Hepatocyte (in vitro differentiated cells): ENCODE measurements around the gene RBM17. TPM values are rescaled to one million over a fixed set of nuclear protein-coding genes. Genes with fewer than 3 reads are reported as not detected.
A peak's percentile ranks its signal among the peaks of the same experiment; 100 is the strongest.
"Not testable (repeated sequence)": the region's sequence is repeated elsewhere in the genome, so short reads cannot be mapped to it uniquely, and the experiment has no call there.

Experiments used
- DNase-seq: peaks from one replicate; pipeline ENCODE4 v3.0.0-alpha.2; 2016; ENCODE audit warnings: low spot score
- H2AFZ ChIP-seq: fragments of 200-600 bp; sonication (generic); 2 replicates; pipeline ENCODE4 v1.6.0; 2016; ENCODE audit warnings: antibody characterized with exemption, mild to moderate bottlenecking
- H3K27ac ChIP-seq: fragments of 200-600 bp; sonication (generic); 2 replicates; pipeline ENCODE4 v1.5.1; 2016; ENCODE audit warnings: mild to moderate bottlenecking
- H3K27me3 ChIP-seq: fragments of 200-600 bp; sonication (generic); 2 replicates; pipeline ENCODE4 v1.6.1; 2016
- H3K36me3 ChIP-seq: fragments of 200-600 bp; sonication (generic); replicated peaks from 2 replicates; pipeline ENCODE4 v1.5.1; 2016; ENCODE audit warnings: low read depth; ENCODE audit not compliant: insufficient read depth
- H3K4me1 ChIP-seq: fragments of 200-600 bp; sonication (generic); 2 replicates; pipeline ENCODE4 v1.5.1; 2016; ENCODE audit warnings: mild to moderate bottlenecking, moderate library complexity; ENCODE audit not compliant: insufficient read depth
- H3K4me2 ChIP-seq: fragments of 200-600 bp; sonication (generic); 2 replicates; pipeline ENCODE4 v1.6.0; 2016
- H3K4me3 ChIP-seq: fragments of 200-600 bp; sonication (generic); 2 replicates; pipeline ENCODE4 v1.5.1; 2016; ENCODE audit warnings: mild to moderate bottlenecking
- H3K79me2 ChIP-seq: fragments of 200-600 bp; sonication (generic); 2 replicates; pipeline ENCODE4 v1.6.0; 2017; ENCODE audit warnings: mild to moderate bottlenecking
- H3K9me2 ChIP-seq: fragments of 200-600 bp; sonication (generic); replicated peaks from 2 replicates; pipeline ENCODE4 v1.6.0; 2017; ENCODE audit warnings: mild to moderate bottlenecking; ENCODE audit not compliant: insufficient read depth
- H3K9me3 ChIP-seq: fragments of 200-600 bp; sonication (generic); 2 replicates; pipeline ENCODE4 v1.5.1; 2016; ENCODE audit warnings: low read depth, mild to moderate bottlenecking
- H4K20me1 ChIP-seq: fragments of 200-600 bp; sonication (generic); 2 replicates; pipeline ENCODE4 v1.6.0; 2016; ENCODE audit warnings: mild to moderate bottlenecking; ENCODE audit not compliant: insufficient read depth, poor library complexity, severe bottlenecking
- CTCF ChIP-seq: fragments of 200-600 bp; sonication (generic); IDR thresholded peaks from 2 replicates; pipeline ENCODE4 v1.5.1; 2016; ENCODE audit warnings: antibody characterized with exemption, mild to moderate bottlenecking; ENCODE audit not compliant: poor library complexity
- EZH2 ChIP-seq: fragments of 200-600 bp; sonication (generic); IDR thresholded peaks from 2 replicates; pipeline ENCODE4 v1.6.1; 2016; ENCODE audit warnings: antibody characterized with exemption, mild to moderate bottlenecking, borderline replicate concordance
- EZH2phosphoT487 ChIP-seq: fragments of 200-600 bp; sonication (generic); IDR thresholded peaks from one replicate; pipeline ENCODE4 v1.6.1; 2018; ENCODE audit warnings: antibody characterized with exemption, mild to moderate bottlenecking, low read depth, moderate library complexity; ENCODE audit not compliant: unreplicated experiment, severe bottlenecking
- WGBS: methylation state at CpG from one replicate; pipeline ENCODE4 v1.1.6; 2016; ENCODE audit warnings: low lambda C conversion rate; ENCODE audit errors: missing lambda C conversion rate; 5-methylcytosine and 5-hydroxymethylcytosine counted together
- polyA plus RNA-seq: library from polyadenylated mRNA; unstranded; fragments of >200 nt; fragmentation: Nextera tagmentation; extraction: Ambion mirVana; gene quantifications from 2 replicates; pipeline ENCODE4 v1.2.1, GENCODE V29; 2016
- total RNA-seq: library from RNA; depleted of rRNA; stranded (reverse); fragments of >200 nt; gene quantifications from 2 replicates; pipeline ENCODE4 v1.2.3, GENCODE V29; 2014

Gene RBM17
- total and polyA plus RNA-seq, 2 experiments from 2014 or later = 46.7 to 112 TPM

- Histone ChIP-seq H3K9me3 (no peaks in the 10 kb centered on the region), H3K27ac (no peak overlapping the region), H3K36me3 (no peaks in the 10 kb centered on the region), H3K4me2 (no peak overlapping the region), H3K79me2 (no peaks in the 10 kb centered on the region), H4K20me1 (no peaks in the 10 kb centered on the region), H2AFZ (no peak overlapping the region), H3K4me3 (no peak overlapping the region), H3K4me1 (peaks cover 3% of the 10 kb centered on the region), H3K27me3 (peaks cover 14% of the 10 kb centered on the region), H3K9me2 (no peaks in the 10 kb centered on the region)
- 86% methylated on average over 28 of the region's 28 CpGs for WGBS
- DNase-seq = no peak
- no peak for TF ChIP-seq CTCF
- TF ChIP-seq EZH2phosphoT487 = no peak
- TF ChIP-seq EZH2 = no peak
These were observed 51.5 kb downstream of the RBM17 start for GRCh38 chr10:6140141-6140841.

GRCh38 chr10:6140965-6141295 lies 52.1 kb downstream of the RBM17 start:
- Histone ChIP-seq H3K4me3 (no peak overlapping the region), H3K27ac (no peak overlapping the region)

GRCh38 chr10:6141296-6142151 lies 52.7 kb downstream of the RBM17 start:
- no peak for DNase-seq
- H3K4me3 ChIP-seq = no peak overlapping the region
- H3K36me3 ChIP-seq = no peaks in the 10 kb centered on the region
- TF ChIP-seq CTCF (no peak), EZH2phosphoT487 (no peak), EZH2 (no peak)
- peaks cover 14% of the 10 kb centered on the region for H3K4me1 ChIP-seq
- H3K79me2 ChIP-seq = no peaks in the 10 kb centered on the region
- WGBS = 53% methylated on average over 30 of the region's 30 CpGs
- H2AFZ ChIP-seq = peak overlapping the region; percentile 41
- no peaks in the 10 kb centered on the region for H3K9me2 ChIP-seq
- H3K27ac ChIP-seq = peak overlapping the region; percentile 48
- no peaks in the 10 kb centered on the region for H3K9me3 ChIP-seq
- H3K4me2 ChIP-seq = peak overlapping the region; percentile 70
- H4K20me1 ChIP-seq = no peaks in the 10 kb centered on the region
- peaks cover 13% of the 10 kb centered on the region for H3K27me3 ChIP-seq

More at GRCh38 chr10:6140965-6141295, 52.1 kb downstream of the RBM17 start:
- Histone ChIP-seq H3K4me1 (peaks cover 9% of the 10 kb centered on the region), H3K27me3 (peaks cover 14% of the 10 kb centered on the region), H3K36me3 (no peaks in the 10 kb centered on the region), H3K9me3 (no peaks in the 10 kb centered on the region), H2AFZ (no peak overlapping the region), H3K4me2 (peak overlapping the region; percentile 70), H3K9me2 (no peaks in the 10 kb centered on the region), H4K20me1 (no peaks in the 10 kb centered on the region), H3K79me2 (no peaks in the 10 kb centered on the region)
- TF ChIP-seq CTCF (no peak), EZH2phosphoT487 (no peak), EZH2 (no peak)
- WGBS = 90% methylated on average over 8 of the region's 8 CpGs
- no peak for DNase-seq

- not testable (repeated sequence) for H3K79me2 ChIP-seq, H4K20me1 ChIP-seq, DNase-seq, H3K36me3 ChIP-seq, H3K9me2 ChIP-seq, H3K4me3 ChIP-seq, H2AFZ ChIP-seq, H3K27ac ChIP-seq, H3K9me3 ChIP-seq, H3K27me3 ChIP-seq
- 91% methylated on average over 7 of the region's 7 CpGs for WGBS
- peaks cover 14% of the 10 kb centered on the region for H3K4me1 ChIP-seq
- H3K4me2 ChIP-seq = peak overlapping the region; percentile 70
These were observed 53.4 kb downstream of the RBM17 start for GRCh38 chr10:6142186-6142585.
